Mucosa of descending colon (tissue), 3 donors: ENCODE measurements around the gene CBLB. TPM values are rescaled to one million over a fixed set of nuclear protein-coding genes. Genes with fewer than 3 reads are reported as not detected.
"Not testable (repeated sequence)": the region's sequence is repeated elsewhere in the genome, so short reads cannot be mapped to it uniquely, and the experiment has no call there.

Experiments used
- ATAC-seq: fragments of 200-7000 bp; cut with Tn5 transposase; one replicate; pipeline ENCODE4 v1.9.1; 2020; ENCODE audit warnings: mild to moderate bottlenecking, moderate library complexity
- DNase-seq, 3 donors: peaks; one replicate each; pipeline ENCODE4 v3.0.0-alpha.2; 2020
- H3K36me3 ChIP-seq: fragments of 200-600 bp; one replicate; pipeline ENCODE4 v1.8.0; 2021; ENCODE audit warnings: low read depth, mild to moderate bottlenecking
- H3K4me1 ChIP-seq: fragments of 200-600 bp; one replicate; pipeline ENCODE4 v1.8.0; 2021; ENCODE audit warnings: low read depth, mild to moderate bottlenecking
- H3K4me3 ChIP-seq: fragments of 200-600 bp; one replicate; pipeline ENCODE4 v1.8.0; 2021; ENCODE audit warnings: mild to moderate bottlenecking
- H3K9me3 ChIP-seq: fragments of 200-600 bp; one replicate; pipeline ENCODE4 v1.8.0; 2021; ENCODE audit warnings: mild to moderate bottlenecking
- intact Hi-C, 2 donors: fragments of 100-400 bp; cut with DNase I in 1 of 2; cut with micrococcal nuclease in 1 of 2; formaldehyde crosslinking; loops; one replicate each; pipeline versions ENCODE4 v1.11.0 to v1.11.1; 2022; cut with DNase I, micrococcal nuclease
- total RNA-seq, 3 donors: library from RNA; stranded (reverse); fragmentation: NEBNext Ultra II Directional in 2 of 3; extraction: Animal tissue kit (Norgen Biotek cat#: 25700) in 2 of 3; gene quantifications; one replicate each; pipeline versions ENCODE4 v1.2.1 to v1.2.4, GENCODE V29; 2021 to 2023
- TF ChIP-seq, protein P1 (sequence below): fragments of 200-600 bp; IDR thresholded peaks from one replicate; pipeline ENCODE4 v1.8.0; 2022; ENCODE audit warnings: antibody characterized with exemption, mild to moderate bottlenecking
- donor health status: DM: no; HTN: no; CAD: no; lungs with moderate emphysema.
- donor health status: DM: no; HTN: no; CAD: no.
- donor health status: DM: no; HTN: yes; CAD: no.

Gene CBLB
- total RNA-seq, 3 donors from 2014 or later, result 41.7 to 52.2 (median 51.0) TPM

DNA sequence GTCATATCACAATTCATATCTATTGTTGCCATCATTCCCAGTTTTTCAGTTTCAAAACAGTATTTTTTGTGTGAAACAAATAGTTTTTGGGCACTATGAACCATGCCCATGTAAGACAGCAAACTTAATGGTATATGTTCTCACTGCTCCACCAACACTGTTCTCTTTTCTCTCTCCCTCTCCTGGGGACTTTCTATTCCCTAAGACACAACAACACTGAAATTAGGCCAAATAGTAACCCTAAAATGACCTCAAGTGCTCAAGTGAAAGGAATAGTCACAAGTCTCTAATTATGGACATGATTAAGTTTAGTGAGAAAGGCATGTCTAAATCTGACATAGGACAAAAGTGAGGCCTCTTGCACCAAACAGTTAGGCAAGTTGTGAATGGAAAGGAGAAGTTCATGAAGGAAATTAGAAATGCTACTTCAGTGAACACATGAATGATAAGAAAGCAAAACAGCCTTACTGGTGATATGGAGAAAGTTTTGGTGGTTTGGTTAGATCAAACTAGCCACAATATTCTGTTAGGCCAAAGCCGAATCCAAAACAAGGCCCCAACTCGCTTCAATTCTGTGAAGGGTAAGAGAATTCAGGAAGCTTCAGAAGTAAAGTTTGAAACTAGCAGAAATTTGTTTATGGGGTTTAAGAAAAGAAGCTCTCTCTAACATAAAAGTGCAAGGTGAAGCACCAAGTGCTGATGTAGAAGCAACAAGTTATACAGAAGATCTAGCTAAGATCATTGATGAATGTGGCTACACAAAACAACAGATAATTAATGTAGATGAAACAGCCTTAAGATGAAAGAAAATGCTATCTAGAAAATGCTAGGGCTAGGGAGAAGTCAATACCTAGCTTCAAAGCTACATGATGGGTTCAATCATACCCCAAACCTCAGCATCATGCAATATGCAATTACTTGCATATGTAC is 104.2 kb downstream of the CBLB start:
- TF ChIP-seq, protein P1, sequence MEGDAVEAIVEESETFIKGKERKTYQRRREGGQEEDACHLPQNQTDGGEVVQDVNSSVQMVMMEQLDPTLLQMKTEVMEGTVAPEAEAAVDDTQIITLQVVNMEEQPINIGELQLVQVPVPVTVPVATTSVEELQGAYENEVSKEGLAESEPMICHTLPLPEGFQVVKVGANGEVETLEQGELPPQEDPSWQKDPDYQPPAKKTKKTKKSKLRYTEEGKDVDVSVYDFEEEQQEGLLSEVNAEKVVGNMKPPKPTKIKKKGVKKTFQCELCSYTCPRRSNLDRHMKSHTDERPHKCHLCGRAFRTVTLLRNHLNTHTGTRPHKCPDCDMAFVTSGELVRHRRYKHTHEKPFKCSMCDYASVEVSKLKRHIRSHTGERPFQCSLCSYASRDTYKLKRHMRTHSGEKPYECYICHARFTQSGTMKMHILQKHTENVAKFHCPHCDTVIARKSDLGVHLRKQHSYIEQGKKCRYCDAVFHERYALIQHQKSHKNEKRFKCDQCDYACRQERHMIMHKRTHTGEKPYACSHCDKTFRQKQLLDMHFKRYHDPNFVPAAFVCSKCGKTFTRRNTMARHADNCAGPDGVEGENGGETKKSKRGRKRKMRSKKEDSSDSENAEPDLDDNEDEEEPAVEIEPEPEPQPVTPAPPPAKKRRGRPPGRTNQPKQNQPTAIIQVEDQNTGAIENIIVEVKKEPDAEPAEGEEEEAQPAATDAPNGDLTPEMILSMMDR, result no peak
- no peak for DNase-seq
- Histone ChIP-seq H3K4me3 (no peak overlapping the region), H3K9me3 (peaks cover 11% of the 10 kb centered on the region), H3K4me1 (no peaks in the 10 kb centered on the region), H3K36me3 (no peaks in the 10 kb centered on the region)
- intact Hi-C loops, result no loop called here
- no peak for ATAC-seq

DNA sequence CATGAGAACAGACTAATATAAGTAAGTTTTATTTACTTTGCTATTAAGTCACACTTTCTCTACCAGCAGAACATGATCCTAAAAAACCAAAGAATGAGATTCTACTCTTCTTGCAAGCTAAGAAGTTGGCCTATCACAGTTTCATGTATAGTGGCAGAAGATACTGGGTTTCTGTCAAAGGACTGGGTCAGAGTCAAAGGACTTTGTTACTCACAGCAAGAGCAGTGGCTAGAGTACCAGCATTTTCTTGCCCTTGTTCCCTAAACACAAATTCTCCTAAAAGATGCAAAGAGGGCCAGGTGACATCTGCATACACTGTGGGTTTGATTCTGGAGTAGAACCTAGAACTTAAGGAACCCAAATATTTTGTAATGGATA is 105.2 kb downstream of the CBLB start:
- TF ChIP-seq, protein P1, result no peak
- ATAC-seq (no peak), DNase-seq (no peak)
- Histone ChIP-seq H3K9me3 (peaks cover 13% of the 10 kb centered on the region), H3K4me1 (no peaks in the 10 kb centered on the region), H3K36me3 (no peaks in the 10 kb centered on the region), H3K4me3 (no peak overlapping the region)
- intact Hi-C loops, result no loop called here

DNA sequence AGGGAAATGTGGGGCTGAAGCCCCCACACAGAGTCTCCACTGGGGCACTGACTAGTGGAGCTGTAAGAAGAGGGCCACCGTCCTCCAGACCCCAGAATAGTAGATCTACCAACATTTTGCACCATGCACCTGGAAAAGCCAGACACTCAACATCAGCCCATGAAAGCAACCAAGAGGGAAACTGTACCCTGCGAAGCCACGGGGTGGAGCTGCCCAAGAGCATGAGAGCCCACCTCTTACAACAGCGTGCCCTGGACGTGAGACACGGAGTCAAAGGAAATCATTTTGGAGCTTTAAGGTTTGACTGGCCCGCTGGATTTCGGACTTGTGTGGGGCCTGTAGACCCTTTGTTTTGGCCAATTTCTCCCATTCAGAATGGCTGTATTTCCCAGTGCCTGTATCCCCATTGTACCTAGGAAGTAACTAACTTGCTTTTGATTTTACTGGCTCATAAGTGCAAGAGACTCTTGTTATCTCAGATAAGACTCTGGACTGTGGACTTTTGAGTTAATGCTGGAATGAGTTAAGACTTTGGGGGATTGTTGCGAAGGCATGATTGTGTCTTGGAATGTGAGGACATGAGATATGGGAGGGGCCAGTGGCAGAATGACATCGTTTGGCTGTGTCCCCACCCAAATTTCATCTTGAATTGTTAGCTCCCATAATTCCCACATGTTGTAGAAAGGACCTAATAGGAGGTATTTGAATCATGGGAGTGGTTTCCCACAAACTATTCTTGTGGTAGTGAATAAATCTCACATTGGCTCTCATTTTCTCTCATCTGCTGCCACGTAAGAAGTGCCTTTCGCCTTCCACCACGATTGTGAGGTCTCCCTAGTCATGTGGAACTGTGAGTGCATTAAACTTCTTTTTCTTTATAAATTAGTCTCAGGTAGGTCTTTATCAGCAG is 105.8 kb downstream of the CBLB start:
- no peak for DNase-seq
- Histone ChIP-seq H3K36me3 (no peaks in the 10 kb centered on the region), H3K4me3 (no peak overlapping the region), H3K9me3 (peaks cover 16% of the 10 kb centered on the region), H3K4me1 (no peaks in the 10 kb centered on the region)
- intact Hi-C loops, result no loop called here
- ATAC-seq, result no peak
- TF ChIP-seq, protein P1, result no peak

DNA sequence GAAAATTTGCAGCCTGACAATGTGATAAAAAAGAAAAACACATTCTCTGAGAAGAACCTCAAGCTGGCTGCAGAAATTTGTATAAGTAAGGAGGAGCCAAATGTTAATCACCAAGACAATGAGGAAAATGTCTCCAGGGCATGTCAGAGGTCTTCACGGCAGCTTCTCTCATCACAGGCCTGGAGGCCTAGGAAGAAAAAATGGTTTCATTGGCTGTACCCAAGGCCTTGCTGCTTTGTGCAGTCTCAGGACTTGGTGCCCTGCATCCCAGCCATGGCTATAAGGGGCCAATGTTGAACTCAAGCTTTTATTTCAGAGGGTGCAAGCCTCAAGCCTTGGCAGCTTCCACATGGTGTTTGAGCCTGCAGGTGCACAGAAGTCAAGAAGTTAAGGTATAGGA is 106.6 kb downstream of the CBLB start:
- H3K36me3 ChIP-seq, ATAC-seq, intact Hi-C loops, H3K4me1 ChIP-seq, DNase-seq, H3K4me3 ChIP-seq: not testable (repeated sequence)
- H3K9me3 ChIP-seq, result peaks cover 16% of the 10 kb centered on the region

DNA sequence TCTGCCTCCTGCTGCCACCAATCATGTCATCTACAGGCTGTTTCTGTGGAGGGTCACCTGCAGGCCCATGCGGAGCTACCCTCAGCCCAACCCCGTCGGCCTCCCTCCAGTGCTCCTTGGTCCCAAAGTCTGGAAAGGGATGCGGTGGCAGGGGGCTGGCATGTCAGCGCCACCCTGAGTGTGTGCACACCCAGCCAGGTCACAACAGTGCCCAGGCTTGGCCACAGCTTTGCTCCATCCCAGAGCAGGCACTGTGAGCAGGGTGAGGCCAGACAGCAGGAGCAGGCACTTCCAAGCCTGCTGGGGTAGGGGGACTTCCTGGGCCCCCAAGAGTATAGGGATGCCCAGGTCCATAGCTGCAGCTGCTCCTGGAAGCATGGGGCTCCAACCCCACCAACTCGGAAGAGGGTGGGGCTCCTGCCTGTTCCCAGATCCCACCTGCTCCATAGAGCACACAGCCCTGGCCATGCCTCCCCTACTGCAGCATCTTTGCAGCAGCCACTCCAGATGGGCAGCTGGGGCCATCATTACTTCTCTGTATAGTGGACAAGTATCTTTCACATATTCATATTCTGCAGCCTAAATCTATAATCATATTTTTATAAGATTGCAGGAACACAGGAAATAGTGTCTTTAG is 109.3 kb downstream of the CBLB start:
- Histone ChIP-seq H3K9me3 (peaks cover 16% of the 10 kb centered on the region), H3K36me3 (no peaks in the 10 kb centered on the region), H3K4me3 (no peak overlapping the region), H3K4me1 (no peaks in the 10 kb centered on the region)
- intact Hi-C loops, result no loop called here
- TF ChIP-seq, protein P1, result no peak
- DNase-seq, result no peak
- no peak for ATAC-seq
